NB4 (cell line): ENCODE data around the gene NR1D2.
"Not testable (repeated sequence)": the region's sequence is repeated elsewhere in the genome, so short reads cannot be mapped to it uniquely, and the experiment has no call there.

Source experiments
- POLR2A ChIP-seq: IDR thresholded peaks from 2 replicates; pipeline ENCODE4 v1.6.1; 2011; ENCODE audit warnings: mild to moderate bottlenecking; ENCODE audit not compliant: insufficient read length; ENCODE audit errors: extremely low read depth
- TF ChIP-seq, protein P1 (sequence below): IDR thresholded peaks from one replicate; pipeline ENCODE4 v1.5.1; 2012; ENCODE audit warnings: low read depth, low read length

DNA sequence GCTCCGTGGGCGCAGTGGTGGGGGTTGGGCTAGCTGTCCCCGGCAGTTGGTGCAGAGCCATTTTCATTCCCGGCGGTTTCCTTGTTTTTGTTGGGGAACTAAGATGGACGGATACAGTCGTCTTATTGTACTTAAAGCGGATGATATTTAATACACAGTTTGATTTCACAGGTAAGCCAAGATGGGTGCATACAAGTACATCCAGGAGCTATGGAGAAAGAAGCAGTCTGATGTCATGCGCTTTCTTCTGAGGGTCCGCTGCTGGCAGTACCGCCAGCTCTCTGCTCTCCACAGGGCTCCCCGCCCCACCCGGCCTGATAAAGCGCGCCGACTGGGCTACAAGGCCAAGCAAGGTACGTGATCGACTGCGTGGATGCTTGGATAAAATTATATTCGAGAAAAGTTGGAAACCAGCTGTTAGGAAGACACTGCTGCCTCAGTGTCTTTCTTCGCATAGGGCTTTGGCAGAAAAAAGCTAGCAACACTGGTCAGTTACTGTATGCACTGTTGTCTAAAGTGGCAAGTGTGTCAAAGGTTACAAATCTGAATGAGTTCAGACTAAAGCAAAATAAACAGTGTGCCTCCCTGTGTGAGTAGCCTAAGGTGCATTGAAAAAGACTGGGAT is 27.3 kb upstream of the NR1D2 start:
- TF ChIP-seq, protein P1, sequence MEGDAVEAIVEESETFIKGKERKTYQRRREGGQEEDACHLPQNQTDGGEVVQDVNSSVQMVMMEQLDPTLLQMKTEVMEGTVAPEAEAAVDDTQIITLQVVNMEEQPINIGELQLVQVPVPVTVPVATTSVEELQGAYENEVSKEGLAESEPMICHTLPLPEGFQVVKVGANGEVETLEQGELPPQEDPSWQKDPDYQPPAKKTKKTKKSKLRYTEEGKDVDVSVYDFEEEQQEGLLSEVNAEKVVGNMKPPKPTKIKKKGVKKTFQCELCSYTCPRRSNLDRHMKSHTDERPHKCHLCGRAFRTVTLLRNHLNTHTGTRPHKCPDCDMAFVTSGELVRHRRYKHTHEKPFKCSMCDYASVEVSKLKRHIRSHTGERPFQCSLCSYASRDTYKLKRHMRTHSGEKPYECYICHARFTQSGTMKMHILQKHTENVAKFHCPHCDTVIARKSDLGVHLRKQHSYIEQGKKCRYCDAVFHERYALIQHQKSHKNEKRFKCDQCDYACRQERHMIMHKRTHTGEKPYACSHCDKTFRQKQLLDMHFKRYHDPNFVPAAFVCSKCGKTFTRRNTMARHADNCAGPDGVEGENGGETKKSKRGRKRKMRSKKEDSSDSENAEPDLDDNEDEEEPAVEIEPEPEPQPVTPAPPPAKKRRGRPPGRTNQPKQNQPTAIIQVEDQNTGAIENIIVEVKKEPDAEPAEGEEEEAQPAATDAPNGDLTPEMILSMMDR, result not testable (repeated sequence)
- not testable (repeated sequence) for TF ChIP-seq POLR2A
